ENCODE data around the gene ATP2B3.

DNA sequence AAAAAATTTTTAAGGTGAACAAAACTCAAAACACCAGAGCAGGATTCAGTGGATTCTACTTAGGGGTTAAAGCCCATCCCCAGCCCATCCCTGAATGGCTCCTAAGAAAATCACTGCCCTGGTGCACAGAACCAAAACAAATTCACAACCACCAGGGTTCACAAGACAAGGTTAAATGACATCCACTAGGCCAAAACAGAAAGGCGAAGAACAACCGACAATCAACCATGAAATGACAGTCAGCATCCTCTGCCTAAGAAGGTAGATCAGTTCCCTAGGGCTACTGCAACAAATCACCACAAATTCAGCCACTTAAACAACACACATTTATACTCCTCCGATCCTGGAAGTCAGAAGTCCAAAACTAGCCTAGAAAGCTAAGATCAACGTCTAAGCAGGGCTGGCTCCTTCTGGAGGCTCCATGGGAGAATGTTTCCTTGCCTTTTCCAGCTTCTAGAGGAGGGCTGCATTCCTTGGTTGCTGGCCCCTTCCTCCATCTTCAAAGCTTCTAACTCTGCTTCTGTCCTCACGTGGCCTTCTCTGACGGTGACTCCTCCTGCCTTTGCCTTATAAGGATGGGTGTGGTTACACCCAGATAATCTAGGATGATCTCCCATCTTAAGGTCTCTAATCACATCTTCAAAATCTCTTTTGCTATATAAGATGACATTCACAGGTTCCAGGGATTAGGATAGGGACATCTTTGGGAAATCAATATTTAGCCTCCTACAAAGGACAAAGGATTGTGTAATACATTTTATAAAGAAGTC, 79.7 kb downstream of the ATP2B3 start:
- TF ChIP-seq CTCF (IDR thresholded peaks at IDR 0.05) (no peak), POLR2AphosphoS5 (IDR thresholded peaks at IDR 0.05; ENCODE audit: insufficient read depth in 1 of 2, low read depth in 1 of 2) (no peak)
